ENCODE measurements around the gene CD151. TPM values are rescaled to one million over a fixed set of nuclear protein-coding genes. Genes with fewer than 3 reads are reported as not detected.
A peak's percentile ranks its signal among the peaks of the same experiment; 100 is the strongest.

Gene CD151
- total RNA-seq, 1 donor from 2014 or later, result 387 TPM

DNA sequence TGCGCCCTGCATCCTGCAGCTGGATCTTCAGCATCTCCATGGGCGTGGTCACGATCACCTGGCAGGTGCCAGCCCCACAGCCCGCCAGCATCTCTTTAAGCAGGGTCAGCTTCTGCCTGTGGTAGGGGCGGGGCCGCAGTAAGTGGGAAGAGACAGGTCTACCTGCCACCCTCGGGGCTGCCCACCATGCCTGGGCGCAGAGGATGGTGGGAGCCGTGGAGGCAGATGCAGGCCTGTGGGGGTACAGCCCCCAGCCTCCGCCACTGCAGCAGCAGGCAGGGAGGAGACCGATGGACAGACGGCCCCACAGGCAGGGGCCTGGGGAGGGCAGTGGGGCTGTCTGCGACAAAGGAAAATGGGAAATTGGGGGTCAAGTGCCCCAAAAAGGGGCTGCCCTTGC is 39.9 kb upstream of the CD151 start:
- H3K4me1 ChIP-seq, result peaks cover 32% of the 10 kb centered on the region
- no peak overlapping the region for H3K4me3 ChIP-seq
- H3K27ac ChIP-seq, result no peak overlapping the region
- intact Hi-C loops (cut with DNase I), result no loop called here
- peaks cover 18% of the 10 kb centered on the region for H3K27me3 ChIP-seq (ENCODE audit: low read depth)
- TF ChIP-seq, protein P1, sequence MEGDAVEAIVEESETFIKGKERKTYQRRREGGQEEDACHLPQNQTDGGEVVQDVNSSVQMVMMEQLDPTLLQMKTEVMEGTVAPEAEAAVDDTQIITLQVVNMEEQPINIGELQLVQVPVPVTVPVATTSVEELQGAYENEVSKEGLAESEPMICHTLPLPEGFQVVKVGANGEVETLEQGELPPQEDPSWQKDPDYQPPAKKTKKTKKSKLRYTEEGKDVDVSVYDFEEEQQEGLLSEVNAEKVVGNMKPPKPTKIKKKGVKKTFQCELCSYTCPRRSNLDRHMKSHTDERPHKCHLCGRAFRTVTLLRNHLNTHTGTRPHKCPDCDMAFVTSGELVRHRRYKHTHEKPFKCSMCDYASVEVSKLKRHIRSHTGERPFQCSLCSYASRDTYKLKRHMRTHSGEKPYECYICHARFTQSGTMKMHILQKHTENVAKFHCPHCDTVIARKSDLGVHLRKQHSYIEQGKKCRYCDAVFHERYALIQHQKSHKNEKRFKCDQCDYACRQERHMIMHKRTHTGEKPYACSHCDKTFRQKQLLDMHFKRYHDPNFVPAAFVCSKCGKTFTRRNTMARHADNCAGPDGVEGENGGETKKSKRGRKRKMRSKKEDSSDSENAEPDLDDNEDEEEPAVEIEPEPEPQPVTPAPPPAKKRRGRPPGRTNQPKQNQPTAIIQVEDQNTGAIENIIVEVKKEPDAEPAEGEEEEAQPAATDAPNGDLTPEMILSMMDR (IDR thresholded peaks at IDR 0.05), result no peak
- peaks cover 20% of the 10 kb centered on the region for H3K36me3 ChIP-seq
- no peaks in the 10 kb centered on the region for H3K9me3 ChIP-seq
- no peak for DNase-seq
- ATAC-seq, result no peak

DNA sequence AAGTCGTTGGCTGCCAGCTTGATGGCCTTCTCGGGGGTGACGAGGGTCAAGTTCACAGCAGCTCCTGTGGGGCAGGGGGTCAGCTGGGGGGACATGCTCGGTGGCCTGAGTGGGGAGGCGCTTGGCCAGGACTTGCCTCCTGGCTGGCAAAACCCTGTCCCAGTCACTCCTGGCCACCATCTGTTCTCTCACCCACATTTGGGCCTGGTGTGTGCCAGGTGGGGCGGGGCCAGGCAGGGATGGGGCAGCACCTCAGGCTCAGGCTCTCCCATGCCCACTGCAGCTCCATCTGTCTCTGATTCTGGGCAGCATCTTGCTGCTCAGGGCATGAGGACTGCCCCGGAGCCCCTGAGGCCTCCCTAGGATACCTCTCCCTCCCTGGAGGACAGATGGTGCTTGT is 39.2 kb upstream of the CD151 start:
- Histone ChIP-seq H3K36me3 (peaks cover 20% of the 10 kb centered on the region), H3K4me3 (no peak overlapping the region), H3K27ac (no peak overlapping the region), H3K27me3 (ENCODE audit: low read depth) (peaks cover 15% of the 10 kb centered on the region), H3K4me1 (peaks cover 36% of the 10 kb centered on the region), H3K9me3 (no peaks in the 10 kb centered on the region)
- ATAC-seq, result no peak
- intact Hi-C loops (cut with DNase I), result no loop called here
- no peak for DNase-seq
- TF ChIP-seq, protein P1 (IDR thresholded peaks at IDR 0.05), result no peak

GRCh38 chr11:794013-794765 is 38.6 kb upstream of the CD151 start:
- H3K27ac ChIP-seq, result no peak overlapping the region
- ATAC-seq (no peak), DNase-seq (no peak)
- H3K27me3 ChIP-seq (ENCODE audit: low read depth), result peaks cover 9% of the 10 kb centered on the region
- H3K4me1 ChIP-seq, result peaks cover 37% of the 10 kb centered on the region
- no peaks in the 10 kb centered on the region for H3K9me3 ChIP-seq
- TF ChIP-seq, protein P1 (IDR thresholded peaks at IDR 0.05), result no peak
- H3K36me3 ChIP-seq, result peaks cover 23% of the 10 kb centered on the region
- intact Hi-C loops (cut with DNase I), result no loop called here
- H3K4me3 ChIP-seq, result peak overlapping the region; percentile 80

DNA sequence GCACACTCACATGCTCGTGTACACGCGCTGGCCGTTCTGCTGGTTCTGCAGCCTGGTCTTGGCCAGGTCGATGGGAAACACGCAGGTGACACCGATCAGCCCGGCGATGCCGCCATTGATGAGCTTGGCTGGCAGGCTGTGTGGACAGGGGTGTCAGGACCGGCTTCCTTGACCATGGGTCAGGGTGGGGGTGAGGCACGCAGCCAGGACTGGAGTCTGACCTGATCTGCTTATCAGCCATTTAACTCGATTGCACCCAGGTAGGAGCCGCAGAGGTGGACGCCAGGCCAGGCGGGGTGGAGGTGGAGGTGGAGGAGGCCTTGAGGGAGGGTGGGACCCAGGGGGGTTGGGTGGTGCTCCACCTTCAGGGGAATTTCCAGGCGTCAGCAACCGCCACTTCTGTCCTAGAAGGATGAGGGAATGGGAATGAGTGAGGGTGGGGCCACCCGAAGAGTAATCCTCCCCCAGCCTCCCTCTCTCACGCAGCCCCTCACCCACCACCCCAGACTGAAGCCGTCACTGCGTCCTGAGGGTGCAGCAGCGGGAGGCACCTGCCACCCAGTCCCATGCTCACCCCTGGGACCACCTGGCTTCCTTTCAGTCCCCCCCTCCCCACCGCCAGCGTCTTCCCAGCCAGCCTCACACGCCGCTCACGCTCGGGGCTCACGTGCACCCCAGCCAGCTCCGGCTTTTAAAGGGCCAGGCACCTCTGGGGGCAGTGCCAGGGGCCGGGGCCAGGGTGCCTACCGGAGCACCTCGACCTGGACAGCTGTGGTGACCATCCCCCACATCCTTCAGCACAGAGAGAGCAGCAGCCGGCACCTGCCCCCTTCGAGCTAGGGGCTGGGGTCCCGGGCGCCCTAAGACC is 37.8 kb upstream of the CD151 start:
- Histone ChIP-seq H3K27me3 (ENCODE audit: low read depth) (peaks cover under 1% of the 10 kb centered on the region), H3K36me3 (peaks cover 31% of the 10 kb centered on the region), H3K9me3 (no peaks in the 10 kb centered on the region), H3K4me1 (peaks cover 37% of the 10 kb centered on the region), H3K27ac (peak overlapping the region; percentile 81), H3K4me3 (peak overlapping the region; percentile 80)
- peak; percentile 11 to 57 for ATAC-seq
- TF ChIP-seq, protein P1 (IDR thresholded peaks at IDR 0.05), result no peak
- no peak for DNase-seq
- intact Hi-C loops (cut with DNase I), result no loop called here

DNA sequence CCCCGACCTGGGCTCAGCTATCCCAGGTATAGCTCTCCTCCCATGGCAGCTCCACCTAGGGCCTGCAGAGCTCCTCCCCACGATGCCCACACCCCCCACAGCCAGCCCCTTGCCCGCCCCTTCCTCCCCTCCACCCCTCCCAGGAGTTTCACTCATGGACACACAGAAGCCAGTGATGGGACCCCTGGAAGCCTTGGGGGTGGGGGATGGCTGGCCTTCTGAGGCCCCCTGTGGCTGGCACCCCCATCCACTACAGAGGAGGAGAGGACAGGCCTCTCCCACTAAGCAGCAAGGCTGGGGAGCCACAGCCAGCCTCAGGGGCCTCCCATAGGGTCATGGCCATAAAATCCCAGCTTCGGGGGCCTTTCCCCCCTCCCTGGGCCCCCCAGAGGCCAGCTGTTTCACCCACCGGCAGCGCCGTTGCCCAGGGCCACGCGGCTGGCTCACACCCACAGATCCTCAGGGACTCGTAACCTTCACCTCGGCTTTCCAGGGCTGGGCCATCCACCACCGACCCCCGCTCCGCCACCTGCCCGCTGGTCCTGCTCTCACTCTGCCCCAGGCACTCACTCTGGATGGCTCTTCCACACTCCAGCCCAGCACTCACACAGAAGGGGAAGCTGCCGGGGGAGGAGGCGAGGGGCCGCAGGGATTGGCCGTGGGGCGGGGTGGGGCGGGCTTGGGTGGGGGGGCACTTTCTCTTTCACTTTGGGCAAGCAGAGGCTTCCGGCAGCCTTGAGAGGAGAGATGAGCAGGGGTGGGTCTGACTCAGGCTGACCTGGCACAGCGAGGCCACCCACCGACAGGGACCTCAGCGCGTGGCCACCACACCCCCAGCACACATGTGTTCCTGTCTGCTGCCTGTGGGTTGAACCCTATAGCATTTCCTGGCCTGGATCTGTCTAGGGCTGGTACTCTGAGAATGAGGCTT is 36.9 kb upstream of the CD151 start:
- ATAC-seq, result peak; percentile 82 to 84
- peak; percentile 90 for DNase-seq
- H3K27ac ChIP-seq, result peak overlapping the region; percentile 81
- intact Hi-C loops (cut with DNase I), result no loop called here
- peaks cover 37% of the 10 kb centered on the region for H3K4me1 ChIP-seq
- H3K9me3 ChIP-seq, result no peaks in the 10 kb centered on the region
- H3K4me3 ChIP-seq, result peak overlapping the region; percentile 80
- H3K36me3 ChIP-seq, result peaks cover 40% of the 10 kb centered on the region
- TF ChIP-seq, protein P1 (IDR thresholded peaks at IDR 0.05), result no peak
- H3K27me3 ChIP-seq (ENCODE audit: low read depth), result no peaks in the 10 kb centered on the region

Data from lower lobe of right lung (tissue), 2 donors.